B cell (primary cell): ENCODE measurements around the gene SEC61A1. TPM values are rescaled to one million over a fixed set of nuclear protein-coding genes. Genes with fewer than 3 reads are reported as not detected.

Experiments
- ATAC-seq: fragments of 200-7000 bp; cut with Tn5 transposase; one replicate; pipeline ENCODE4 v1.10.0; 2021; ENCODE audit warnings: low read depth, mild to moderate bottlenecking, moderate number of reproducible peaks, moderate library complexity
- CTCF ChIA-PET: fragments of 350-600 bp; sonication (Branson Sonifier 250); formaldehyde crosslinking; loops from one replicate; lab custom pipeline; 2021; ENCODE audit warnings: antibody characterized with exemption, inconsistent platforms; lab: Charles Lee
- POLR2A ChIA-PET: fragments of 350-600 bp; sonication (Branson Sonifier 250); formaldehyde crosslinking; loops from one replicate; lab custom pipeline; 2021; ENCODE audit warnings: antibody characterized with exemption; lab: Charles Lee
- DNase-seq: peaks from one replicate; pipeline ENCODE4 v3.0.0; 2013
- H2AFZ ChIP-seq: 2 replicates; pipeline ENCODE4 v1.6.1; 2012; ENCODE audit warnings: mild to moderate bottlenecking, low read depth, low read length; ENCODE audit not compliant: insufficient read depth, poor library complexity, severe bottlenecking
- H3K27ac ChIP-seq, 2 donors: 1 replicate in 1 of 2; 2 replicates in 1 of 2; pipeline ENCODE4 v1.5.1; 2012 to 2013; ENCODE audit warnings: low read length in 2 of 2, mild to moderate bottlenecking in 2 of 2, moderate library complexity in 1 of 2
- H3K27me3 ChIP-seq, 4 experiments: fragments of 200-600 bp in 1 of 4; sonication (generic) in 1 of 4; replicated peaks in 1 of 4; 1 replicate in 2 of 4; 2 replicates in 2 of 4; pipeline versions ENCODE4 v1.6.1 to v1.7.0; 2013 to 2016; ENCODE audit warnings: low read length in 3 of 4, mild to moderate bottlenecking in 2 of 4, mixed read lengths in 1 of 4, moderate library complexity in 1 of 4; ENCODE audit not compliant: insufficient read depth in 4 of 4, control insufficient read depth in 3 of 4; ENCODE audit errors: control extremely low read depth in 1 of 4
- H3K36me3 ChIP-seq, 2 experiments: replicated peaks in 1 of 2; 1 replicate in 1 of 2; 2 replicates in 1 of 2; pipeline versions ENCODE4 v1.6.1 to v1.7.1; 2013; ENCODE audit warnings: low read length in 1 of 2; ENCODE audit not compliant: insufficient read depth in 2 of 2, control insufficient read depth in 1 of 2; ENCODE audit errors: control extremely low read depth in 1 of 2, extremely low read depth in 1 of 2
- H3K4me1 ChIP-seq, 2 donors: fragments of 200-600 bp in 1 of 2; sonication (generic) in 1 of 2; 1 replicate in 1 of 2; 2 replicates in 1 of 2; pipeline versions ENCODE4 v1.5.1 to v1.6.1; 2013 to 2017; ENCODE audit warnings: low read length in 2 of 2; ENCODE audit not compliant: control insufficient read depth in 2 of 2, insufficient read depth in 2 of 2
- H3K4me2 ChIP-seq: replicated peaks from 2 replicates; pipeline ENCODE3; 2012; ENCODE audit warnings: mild to moderate bottlenecking, low read depth, low read length; ENCODE audit not compliant: poor library complexity, severe bottlenecking
- H3K4me3 ChIP-seq, 5 experiments: fragments of 200-600 bp in 1 of 5; sonication (generic) in 1 of 5; 1 replicate in 3 of 5; 2 replicates in 2 of 5; pipeline versions ENCODE4 v1.5.1 to v1.7.0; 2011 to 2016; ENCODE audit warnings: low read length in 4 of 5, mild to moderate bottlenecking in 4 of 5, low read depth in 2 of 5, control low read depth in 1 of 5, moderate library complexity in 1 of 5; ENCODE audit not compliant: insufficient read depth in 1 of 5; ENCODE audit errors: control extremely low read depth in 1 of 5, extremely low read depth in 1 of 5
- H3K79me2 ChIP-seq: fragments of 200-600 bp; sonication (generic); one replicate; pipeline ENCODE4 v1.6.0; 2016; ENCODE audit warnings: low read length; ENCODE audit not compliant: control insufficient read depth, insufficient read depth
- H3K9ac ChIP-seq: fragments of 200-600 bp; sonication (generic); 2 replicates; pipeline ENCODE4 v1.6.1; 2017; ENCODE audit warnings: mild to moderate bottlenecking, low read length, moderate library complexity
- H3K9me3 ChIP-seq, 3 donors: one replicate each; pipeline versions ENCODE4 v1.6.1 to v1.7.1; 2013; ENCODE audit warnings: low read length in 2 of 3; ENCODE audit not compliant: control insufficient read depth in 2 of 3, insufficient read depth in 1 of 3; ENCODE audit errors: control extremely low read depth in 1 of 3
- H4K20me1 ChIP-seq: 2 replicates; pipeline ENCODE4 v1.6.0; 2012; ENCODE audit warnings: mild to moderate bottlenecking, low read length; ENCODE audit not compliant: insufficient read depth, control insufficient read depth, poor library complexity, severe bottlenecking
- H3K27ac Mint-ChIP-seq: one replicate; pipeline ENCODE4 v1.8.0; 2021; ENCODE audit warnings: mixed read lengths
- H3K27me3 Mint-ChIP-seq: one replicate; pipeline ENCODE4 v1.8.0; 2021; ENCODE audit warnings: mixed read lengths
- H3K4me1 Mint-ChIP-seq: one replicate; pipeline ENCODE4 v1.8.0; 2021; ENCODE audit warnings: mixed read lengths
- H3K4me3 Mint-ChIP-seq: one replicate; pipeline ENCODE4 v1.8.0; 2021; ENCODE audit warnings: mixed read lengths
- H3K9me3 Mint-ChIP-seq: one replicate; pipeline ENCODE4 v1.8.0; 2022; ENCODE audit warnings: mixed read lengths; ENCODE audit not compliant: insufficient read depth
- CTCF ChIP-seq: fragments of 200-600 bp; IDR thresholded peaks from one replicate; pipeline ENCODE4 v1.8.0; 2022; ENCODE audit warnings: antibody characterized with exemption, mild to moderate bottlenecking
- EZH2 ChIP-seq: IDR thresholded peaks from 2 replicates; pipeline ENCODE4 v1.6.1; 2012; ENCODE audit warnings: borderline replicate concordance, low read depth, mild to moderate bottlenecking, moderate library complexity, low read length; ENCODE audit not compliant: insufficient read depth, poor library complexity, severe bottlenecking
- WGBS: methylation state at CpG from one replicate; pipeline ENCODE4 v1.1.5; 2013; ENCODE audit warnings: missing lambda C conversion rate; ENCODE audit not compliant: insufficient coverage; 5-methylcytosine and 5-hydroxymethylcytosine counted together
- intact Hi-C: fragments of 100-400 bp; cut with micrococcal nuclease; formaldehyde crosslinking; loops from one replicate; pipeline ENCODE4 v1.10.0; 2022
- polyA plus RNA-seq: library from polyadenylated mRNA; depleted of rRNA; stranded (reverse); fragments of >200 nt; gene quantifications from 2 replicates; pipeline ENCODE4 v1.2.3, GENCODE V29; 2012
- total RNA-seq, 2 donors: library from RNA; stranded (reverse); fragments of 120-200 nt in 1 of 2; gene quantifications; 1 replicate in 1 of 2; 2 replicates in 1 of 2; pipeline versions ENCODE4 v1.2.3 to v1.2.4, GENCODE V29; 2013 to 2022

The SEC61A1 gene
- total and polyA plus RNA-seq, 2 donors (not counting 1 experiment from before 2014, with no cell fraction given) = 48.4 to 79.4 TPM

GRCh38 chr3:128078322-128078721 lies 26.1 kb downstream of the SEC61A1 start:
- Histone ChIP-seq H4K20me1 (no peaks in the 10 kb centered on the region), H3K4me1 (peaks cover 17 to 26% of the 10 kb centered on the region in 2 donors), H3K4me3 (no peak overlapping the region), H3K27ac (no peak overlapping the region), H3K9me3 (peaks cover 0 to 3% (median 0%) of the 10 kb centered on the region in 3 donors), H3K9ac (no peak overlapping the region), H2AFZ (no peak overlapping the region), H3K27me3 (peaks cover 0 to 8% (median 1%) of the 10 kb centered on the region in 4 experiments), H3K79me2 (no peaks in the 10 kb centered on the region), H3K36me3 (peaks cover 0 to 24% of the 10 kb centered on the region in 2 experiments), H3K4me2 (no peak overlapping the region)
- DNase-seq (no peak), ATAC-seq (no peak)
- no peak overlapping the region for H3K27ac Mint-ChIP-seq
- 97% methylated on average over 3 of the region's 5 CpGs for WGBS
- no peaks in the 10 kb centered on the region for H3K27me3 Mint-ChIP-seq
- H3K9me3 Mint-ChIP-seq = no peaks in the 10 kb centered on the region
- TF ChIP-seq EZH2 (no peak), CTCF (no peak)
- POLR2A ChIA-PET = no interaction called here
- H3K4me3 Mint-ChIP-seq = peak overlapping the region; percentile 59
- intact Hi-C loops = no loop called here
- H3K4me1 Mint-ChIP-seq = peaks cover 17% of the 10 kb centered on the region
- CTCF ChIA-PET = interaction anchor here (1.0 kb wide), 2 partner anchors 13 to 15 kb away, joined by 3 read pairs; no protein-coding TSS in a partner anchor

GRCh38 chr3:128078875-128079274 lies 26.6 kb downstream of the SEC61A1 start:
- no peak for ATAC-seq
- WGBS = 97% methylated on average over 7 of the region's 8 CpGs
- no peak for DNase-seq
- TF ChIP-seq EZH2 = no peak
- no peak for TF ChIP-seq CTCF
- peaks cover 0 to 26% of the 10 kb centered on the region in 2 experiments for H3K36me3 ChIP-seq
- peaks cover 17% of the 10 kb centered on the region for H3K4me1 Mint-ChIP-seq
- no peak overlapping the region for H3K27ac Mint-ChIP-seq
- H3K4me3 Mint-ChIP-seq = no peak overlapping the region
- H3K4me2 ChIP-seq = no peak overlapping the region
- H2AFZ ChIP-seq = no peak overlapping the region
- peaks cover 17 to 26% of the 10 kb centered on the region in 2 donors for H3K4me1 ChIP-seq
- no peak overlapping the region for H3K4me3 ChIP-seq
- H3K9me3 ChIP-seq = peaks cover 0 to 3% (median 0%) of the 10 kb centered on the region in 3 donors
- intact Hi-C loops = no loop called here
- H3K79me2 ChIP-seq = no peaks in the 10 kb centered on the region
- H3K27me3 Mint-ChIP-seq = no peaks in the 10 kb centered on the region
- no peaks in the 10 kb centered on the region for H3K9me3 Mint-ChIP-seq
- peaks cover 0 to 8% (median 1%) of the 10 kb centered on the region in 4 experiments for H3K27me3 ChIP-seq
- H3K27ac ChIP-seq = no peak overlapping the region
- ChIA-PET POLR2A (no interaction called here), CTCF (interaction anchor here (1.0 kb wide), 2 partner anchors 13 to 16 kb away, joined by 3 read pairs; no protein-coding TSS in a partner anchor)
- H3K9ac ChIP-seq = no peak overlapping the region
- no peaks in the 10 kb centered on the region for H4K20me1 ChIP-seq
